Left ventricle myocardium superior (tissue), 1 donor: ENCODE measurements around the gene SRI. TPM values are rescaled to one million over a fixed set of nuclear protein-coding genes. Genes with fewer than 3 reads are reported as not detected.
"Not testable (repeated sequence)": the region's sequence is repeated elsewhere in the genome, so short reads cannot be mapped to it uniquely, and the experiment has no call there.

Source experiments
- ATAC-seq: fragments of 200-7000 bp; cut with Tn5 transposase; one replicate; pipeline ENCODE4 v1.9.1; 2020; ENCODE audit warnings: mild to moderate bottlenecking, moderate library complexity
- DNase-seq: peaks from one replicate; pipeline ENCODE4 v3.0.0-alpha.2; 2020
- intact Hi-C: fragments of 100-400 bp; cut with micrococcal nuclease; formaldehyde crosslinking; loops from one replicate; pipeline ENCODE4 v1.11.0; 2022
- long read RNA-seq: library from polyadenylated mRNA; unstranded; transcript quantifications from one replicate; pipeline ENCODE4 v2.0.0, GENCODE V29; 2021
- total RNA-seq: library from RNA; stranded (reverse); fragmentation: NEBNext Ultra II Directional; extraction: Animal tissue kit (Norgen Biotek cat#: 25700); gene quantifications from one replicate; pipeline ENCODE4 v1.2.1, GENCODE V29; 2021
- donor health status: DM: no; HTN: yes; CAD: no; lungs with severe emphysema.

The SRI gene
- 88.9 TPM for total RNA-seq
- long read RNA-seq, transcript SRI-201 (8 exons, 2,010 nt), result major isoform, 101 of 106 reads
- long read RNA-seq, partial matches to known transcripts, result 1 of 106 reads
- long read RNA-seq, other reads (novel, unspliced or antisense), result 4 of 106 reads

GRCh38 chr7:88219781-88220747 is at the start of gene SRI:
SRI (minus strand) TSS chr7:88220038; CDS start chr7:88220026, 12 bp downstream.
- intact Hi-C loops, result no loop called here
- ATAC-seq, result peak; percentile 99

GRCh38 chr7:88269586-88269985 is 49.7 kb upstream of the SRI start:
- ATAC-seq (no peak), DNase-seq (no peak)
- intact Hi-C loops, result no loop called here

More at GRCh38 chr7:88219781-88220747, at the start of gene SRI:
- DNase-seq, result peak; percentile 94

- intact Hi-C loops, result no loop called here
- DNase-seq (no peak), ATAC-seq (peak; percentile 44)
Observed at GRCh38 chr7:88268858-88269257, 49.0 kb upstream of the SRI start.

- ATAC-seq (no peak), DNase-seq (no peak)
- intact Hi-C loops, result no loop called here
Observed at GRCh38 chr7:88268051-88268450, 48.2 kb upstream of the SRI start.

- no peak for DNase-seq
- no peak for ATAC-seq
- intact Hi-C loops, result no loop called here
Observed at GRCh38 chr7:88267421-88267820, 47.6 kb upstream of the SRI start.

- ATAC-seq, DNase-seq, intact Hi-C loops: not testable (repeated sequence)
Observed at GRCh38 chr7:88264987-88265386, 45.1 kb upstream of the SRI start.

- DNase-seq (no peak), ATAC-seq (no peak)
- intact Hi-C loops, result no loop called here
Observed at GRCh38 chr7:88262562-88262961, 42.7 kb upstream of the SRI start.

- intact Hi-C loops, result no loop called here
- no peak for DNase-seq
- no peak for ATAC-seq
Observed at GRCh38 chr7:88260719-88261118, 40.9 kb upstream of the SRI start.

- ATAC-seq (no peak), DNase-seq (no peak)
- intact Hi-C loops, result no loop called here
Observed at GRCh38 chr7:88259656-88260380, 40.0 kb upstream of the SRI start.

- DNase-seq, ATAC-seq, intact Hi-C loops: not testable (repeated sequence)
Observed at GRCh38 chr7:88258296-88258695, 38.5 kb upstream of the SRI start.

- DNase-seq (no peak), ATAC-seq (no peak)
- intact Hi-C loops, result no loop called here
Observed at GRCh38 chr7:88256906-88257305, 37.1 kb upstream of the SRI start.

- DNase-seq, result no peak
- no peak for ATAC-seq
- intact Hi-C loops, result no loop called here
Observed at GRCh38 chr7:88254721-88255424, 35.0 kb upstream of the SRI start.

- ATAC-seq, result no peak
Observed at GRCh38 chr7:88253640-88254039, 33.8 kb upstream of the SRI start.

GRCh38 chr7:88244258-88244657 is 24.4 kb upstream of the SRI start:
- no peak for ATAC-seq
- intact Hi-C loops, result no loop called here
- no peak for DNase-seq

More at GRCh38 chr7:88253640-88254039, 33.8 kb upstream of the SRI start:
- no peak for DNase-seq
- intact Hi-C loops, result no loop called here

GRCh38 chr7:88243345-88243909 is 23.6 kb upstream of the SRI start:
- DNase-seq (no peak), ATAC-seq (peak; percentile 91)
- intact Hi-C loops, result loop anchor here (1.0 kb wide), 1 partner anchor 115 kb away; no protein-coding TSS in a partner anchor

- intact Hi-C loops, result no loop called here
- ATAC-seq, result no peak
- DNase-seq, result no peak
Observed at GRCh38 chr7:88239852-88240251, 20.0 kb upstream of the SRI start.

- DNase-seq (no peak), ATAC-seq (no peak)
- intact Hi-C loops, result no loop called here
Observed at GRCh38 chr7:88233828-88234227, 14.0 kb upstream of the SRI start.

- DNase-seq (no peak), ATAC-seq (no peak)
- intact Hi-C loops, result no loop called here
Observed at GRCh38 chr7:88230646-88231045, 10.8 kb upstream of the SRI start.
